OCI-LY3 (cell line): Measurements from ENCODE around the gene ARHGAP25.

Experiments
- CTCF ChIP-seq: fragments of 200-600, 300-600 bp; sonication (generic); IDR thresholded peaks from 2 replicates; pipeline ENCODE4 v1.5.1; 2014; ENCODE audit warnings: antibody characterized with exemption, low read length, low read depth
- EZH2phosphoT487 ChIP-seq: fragments of 200-600 bp; shearing (Covaris generic); IDR thresholded peaks from 2 replicates; pipeline ENCODE4 v1.6.1; 2018; ENCODE audit warnings: antibody characterized with exemption, mixed run types, low read depth

- TF ChIP-seq CTCF (no peak), EZH2phosphoT487 (no peak)
Measured at GRCh38 chr2:68792751-68793150, 58.1 kb downstream of the ARHGAP25 start.
